Activated T-cell treated with anti-CD3 and anti-CD28 coated beads, Interleukin-2, amount 50 U/mL, for 72 hours (primary cell): ENCODE data around the gene ARL8A. TPM values are rescaled to one million over a fixed set of nuclear protein-coding genes. Genes with fewer than 3 reads are reported as not detected.
"Not testable (repeated sequence)": the region's sequence is repeated elsewhere in the genome, so short reads cannot be mapped to it uniquely, and the experiment has no call there.

Source experiments
- ATAC-seq, 2 donors: fragments of 150-1000 bp; cut with Tn5 transposase; replicated peaks in 1 of 2; 2 replicates each; pipeline ENCODE4 v1.10.0; 2021; ENCODE audit warnings: moderate library complexity in 2 of 2, mild to moderate bottlenecking in 1 of 2
- DNase-seq, 2 donors: peaks; one replicate each; pipeline ENCODE4 v3.0.0; 2021 to 2022; ENCODE audit warnings: mixed read lengths in 1 of 2
- H3K27ac Mint-ChIP-seq: one replicate; pipeline ENCODE4 v1.8.0; 2022; ENCODE audit warnings: mild to moderate bottlenecking, moderate library complexity, mixed read lengths
- H3K27me3 Mint-ChIP-seq: one replicate; pipeline ENCODE4 v1.8.0; 2022; ENCODE audit warnings: low read depth, mixed read lengths
- H3K36me3 Mint-ChIP-seq, 2 donors: one replicate each; pipeline ENCODE4 v1.8.0; 2022; ENCODE audit warnings: mixed read lengths in 2 of 2, mild to moderate bottlenecking in 1 of 2; ENCODE audit not compliant: insufficient read depth in 2 of 2
- H3K4me1 Mint-ChIP-seq: one replicate; pipeline ENCODE4 v1.8.0; 2022; ENCODE audit warnings: low read depth, mixed read lengths
- H3K4me3 Mint-ChIP-seq, 2 donors: one replicate each; pipeline ENCODE4 v1.8.0; 2022; ENCODE audit warnings: mild to moderate bottlenecking in 2 of 2, mixed read lengths in 2 of 2, moderate library complexity in 2 of 2
- H3K9me3 Mint-ChIP-seq, 2 donors: one replicate each; pipeline ENCODE4 v1.8.0; 2022; ENCODE audit warnings: mixed read lengths in 2 of 2
- total RNA-seq, 2 donors: library from RNA; stranded (reverse); gene quantifications; one replicate each; pipeline ENCODE4 v1.2.3, GENCODE V29; 2022

Gene ARL8A
- total RNA-seq, 2 donors from 2014 or later, result 58.1 to 77.1 TPM

DNA sequence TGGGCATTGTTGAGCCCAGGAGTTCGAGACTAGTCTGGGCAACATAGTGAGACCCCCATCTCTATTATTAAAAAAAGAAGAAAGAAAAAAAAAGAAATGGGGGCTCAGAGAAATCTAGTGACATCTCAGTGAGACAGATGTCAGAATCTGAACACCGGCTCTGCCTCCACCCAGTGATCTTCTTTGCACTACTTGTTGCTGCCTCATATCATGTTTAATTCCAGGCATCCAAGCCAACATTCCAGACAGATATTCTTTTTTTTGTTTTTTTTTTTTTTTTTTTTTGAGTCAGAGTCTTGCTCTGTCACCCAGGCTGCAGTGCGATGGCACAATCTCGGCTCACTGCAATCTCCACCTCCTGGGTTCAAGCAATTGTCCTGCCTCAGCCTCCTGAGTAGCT is 5.0 kb upstream of the ARL8A start:
- H3K27ac Mint-ChIP-seq, result no peak overlapping the region
- H3K36me3 Mint-ChIP-seq, result peaks cover 14 to 39% of the 10 kb centered on the region in 2 donors
- no peak overlapping the region for H3K4me3 Mint-ChIP-seq
- H3K27me3 Mint-ChIP-seq, result no peaks in the 10 kb centered on the region
- no peak for ATAC-seq
- H3K9me3 Mint-ChIP-seq, result no peaks in the 10 kb centered on the region
- DNase-seq, result no peak
- peaks cover 32% of the 10 kb centered on the region for H3K4me1 Mint-ChIP-seq

DNA sequence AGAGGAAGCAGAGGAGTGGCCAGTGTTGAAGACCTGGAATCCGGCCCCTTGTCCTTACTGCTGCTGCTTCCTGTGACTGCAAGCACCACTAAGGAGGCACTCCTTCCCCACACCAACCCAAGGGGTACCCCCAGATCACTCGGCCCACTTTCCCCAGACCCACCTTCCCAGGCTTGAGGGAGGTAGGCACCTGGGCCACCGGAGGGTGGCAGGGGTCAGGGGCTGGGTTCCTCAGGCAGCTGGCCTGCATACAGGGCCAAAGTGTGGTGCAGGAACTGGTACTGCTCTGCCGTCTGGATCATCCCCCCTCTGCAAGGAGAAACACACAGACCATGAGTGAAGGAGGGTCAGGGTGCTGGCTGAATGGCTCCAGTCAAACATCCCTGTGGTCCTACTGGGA is 3.9 kb upstream of the ARL8A start:
- Mint-ChIP-seq H3K27me3 (no peaks in the 10 kb centered on the region), H3K27ac (peak overlapping the region; percentile 5), H3K36me3 (peaks cover 15 to 34% of the 10 kb centered on the region in 2 donors), H3K4me1 (peaks cover 32% of the 10 kb centered on the region), H3K9me3 (no peaks in the 10 kb centered on the region), H3K4me3 (no peak overlapping the region)
- DNase-seq (no peak), ATAC-seq (no peak)

DNA sequence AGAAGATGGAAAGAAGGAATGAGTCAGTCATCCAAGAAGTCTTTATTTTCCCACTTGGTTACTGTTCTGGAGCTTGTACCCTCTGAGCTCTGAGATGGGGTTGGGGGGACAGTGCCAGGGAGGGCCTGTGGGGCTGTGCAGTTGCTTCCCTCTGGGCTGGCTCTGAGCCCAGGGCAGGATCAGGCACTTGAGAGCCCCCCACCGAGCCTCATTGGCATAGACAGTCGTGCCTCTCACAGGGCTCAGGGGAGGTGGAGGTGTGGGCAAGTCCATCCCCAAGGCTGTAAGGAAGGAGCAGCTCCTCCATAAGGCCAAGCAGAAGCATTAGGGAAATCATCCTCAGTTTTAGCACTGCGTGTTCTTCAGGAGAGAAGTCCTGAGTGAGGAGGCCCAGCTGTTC is 2.5 kb upstream of the ARL8A start:
- Mint-ChIP-seq H3K27ac (no peak overlapping the region), H3K36me3 (peaks cover 15 to 24% of the 10 kb centered on the region in 2 donors), H3K4me1 (peaks cover 44% of the 10 kb centered on the region), H3K4me3 (no peak overlapping the region), H3K27me3 (no peaks in the 10 kb centered on the region), H3K9me3 (no peaks in the 10 kb centered on the region)
- no peak for DNase-seq
- no peak for ATAC-seq

DNA sequence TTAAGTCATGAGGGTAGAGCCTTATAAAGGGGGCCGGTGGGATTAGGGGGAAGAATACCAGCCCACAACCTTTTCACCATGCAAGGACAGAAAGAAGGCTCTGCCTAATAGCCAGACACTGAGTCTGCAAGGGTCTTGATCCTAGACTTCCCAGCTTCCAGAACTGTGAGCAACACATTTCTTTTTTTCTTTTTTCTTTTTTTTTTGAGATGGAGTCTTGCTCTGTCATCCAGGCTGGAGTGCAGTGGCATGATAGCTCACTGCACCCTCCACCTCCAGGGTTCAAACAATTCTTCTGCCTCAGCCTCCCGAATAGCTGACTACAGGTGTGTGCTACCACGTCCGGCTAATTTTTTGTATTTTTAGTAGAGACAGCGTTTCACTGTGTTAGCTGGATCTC is 1.7 kb upstream of the ARL8A start:
- H3K9me3 Mint-ChIP-seq, result no peaks in the 10 kb centered on the region
- no peak for DNase-seq
- peak overlapping the region in 1 of 2 donors; percentile 47 for H3K4me3 Mint-ChIP-seq

DNA sequence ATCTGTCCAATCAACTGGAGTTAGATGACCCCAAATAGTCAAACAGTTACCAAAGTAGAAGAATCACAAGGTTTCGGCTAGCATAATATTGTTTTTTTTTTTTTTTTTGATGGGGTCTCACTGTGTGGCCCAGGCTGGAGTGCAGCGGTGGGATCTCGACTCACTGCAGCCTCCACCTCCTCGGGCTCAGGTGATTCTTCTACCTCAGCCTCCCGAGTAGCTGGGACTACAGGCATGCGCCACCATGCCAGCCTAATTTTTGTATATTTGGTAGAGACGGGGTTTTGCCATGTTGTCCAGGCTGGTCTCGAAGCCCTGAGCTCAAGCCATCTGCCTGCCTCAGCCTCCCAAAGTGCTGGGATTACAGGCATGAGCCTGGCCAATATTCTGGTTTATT is 1.2 kb upstream of the ARL8A start:
- not testable (repeated sequence) for DNase-seq, H3K9me3 Mint-ChIP-seq, H3K27me3 Mint-ChIP-seq
- Mint-ChIP-seq H3K27ac (peak overlapping the region; percentile 57), H3K36me3 (peaks cover 10 to 14% of the 10 kb centered on the region in 2 donors), H3K4me1 (peaks cover 47% of the 10 kb centered on the region), H3K4me3 (peak overlapping the region; percentile 82 to 84)
- peak in 1 of 2 donors; percentile 16 for ATAC-seq

More for the DNA sequence above, 1.7 kb upstream of the ARL8A start:
- ATAC-seq, result no peak
- Mint-ChIP-seq H3K4me1 (peaks cover 47% of the 10 kb centered on the region), H3K36me3 (peaks cover 15 to 19% of the 10 kb centered on the region in 2 donors), H3K27me3 (no peaks in the 10 kb centered on the region), H3K27ac (no peak overlapping the region)

DNA sequence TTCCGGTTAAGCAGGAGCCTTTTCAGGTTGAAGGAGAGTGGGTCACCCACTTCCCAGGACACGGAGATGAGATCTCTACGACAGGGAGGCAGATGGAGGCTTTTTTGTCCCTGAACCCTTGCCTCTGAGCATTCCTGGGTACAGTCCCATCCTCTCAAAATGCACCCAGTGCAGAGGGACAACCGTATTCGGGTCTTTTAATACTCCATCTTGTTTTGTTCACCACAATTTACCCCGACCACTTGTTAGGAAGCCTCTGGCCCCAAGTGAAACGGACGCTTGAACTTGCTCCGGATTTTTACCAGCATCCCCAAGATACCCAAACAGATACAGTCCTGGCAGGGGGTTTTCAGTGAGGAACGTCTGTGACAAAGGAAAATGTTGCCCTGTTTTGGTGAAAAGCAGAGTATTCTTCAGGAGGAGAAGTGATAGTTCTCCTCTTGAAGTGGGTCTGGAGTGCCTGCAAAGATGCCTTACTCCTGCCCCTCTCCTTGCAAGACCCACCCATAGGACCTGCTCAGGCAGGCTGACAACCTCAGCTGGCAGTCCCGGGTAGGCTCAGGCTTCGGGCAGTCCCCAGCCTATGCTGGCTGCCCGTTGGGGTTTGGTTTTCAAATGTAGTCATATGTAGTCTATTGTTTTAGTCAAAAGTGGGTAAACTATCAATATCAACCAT is 669 bp upstream of the ARL8A start:
- ATAC-seq (peak; percentile 69 to 72), DNase-seq (peak; percentile 70 to 73)
- peak overlapping the region; percentile 57 for H3K27ac Mint-ChIP-seq
- H3K4me1 Mint-ChIP-seq, result peaks cover 45% of the 10 kb centered on the region
- H3K4me3 Mint-ChIP-seq, result peak overlapping the region; percentile 82 to 84
- no peaks in the 10 kb centered on the region for H3K9me3 Mint-ChIP-seq
- no peaks in the 10 kb centered on the region for H3K27me3 Mint-ChIP-seq
- H3K36me3 Mint-ChIP-seq, result peaks cover 7 to 9% of the 10 kb centered on the region in 2 donors

DNA sequence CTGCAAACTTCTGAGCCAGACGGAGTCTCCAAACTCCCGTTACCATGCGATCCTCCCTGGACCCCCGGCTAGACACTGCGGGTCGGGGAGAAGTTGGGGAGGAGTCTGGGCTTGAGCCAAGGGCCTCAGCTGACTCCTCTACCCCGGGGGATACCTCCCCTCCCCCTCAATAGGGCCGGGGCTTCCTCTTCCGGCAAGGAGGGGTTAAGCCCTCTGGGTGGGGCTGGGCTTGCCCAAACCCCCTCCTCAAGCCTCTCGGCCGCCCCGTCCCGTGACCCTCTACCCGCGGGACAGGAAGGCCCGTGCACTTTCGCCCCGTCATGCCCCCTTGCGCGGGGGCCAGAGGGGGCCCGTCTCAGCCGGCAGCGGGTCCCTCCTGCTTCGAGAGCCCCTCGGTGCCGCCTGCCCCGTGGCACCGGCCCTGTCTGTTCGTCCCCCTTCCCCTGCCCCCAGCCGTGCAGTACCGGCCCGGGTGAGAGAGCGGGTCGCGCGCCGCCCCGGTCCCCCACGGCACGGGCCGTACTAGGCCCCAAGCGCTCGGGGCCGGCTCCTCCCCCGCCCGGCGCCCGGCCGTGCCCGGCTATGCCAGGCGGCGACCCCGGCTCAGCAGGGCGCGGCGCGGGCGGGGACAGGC is 652 bp downstream of the ARL8A start:
- ATAC-seq (peak; percentile 52 to 58), DNase-seq (peak; percentile 54 to 61)
- H3K9me3 Mint-ChIP-seq, result no peaks in the 10 kb centered on the region
- peaks cover 45% of the 10 kb centered on the region for H3K4me1 Mint-ChIP-seq
- H3K36me3 Mint-ChIP-seq, result peaks cover 2 to 6% of the 10 kb centered on the region in 2 donors
- peak overlapping the region; percentile 91 for H3K27ac Mint-ChIP-seq
- H3K4me3 Mint-ChIP-seq, result peak overlapping the region; percentile 85 to 99
- no peaks in the 10 kb centered on the region for H3K27me3 Mint-ChIP-seq

DNA sequence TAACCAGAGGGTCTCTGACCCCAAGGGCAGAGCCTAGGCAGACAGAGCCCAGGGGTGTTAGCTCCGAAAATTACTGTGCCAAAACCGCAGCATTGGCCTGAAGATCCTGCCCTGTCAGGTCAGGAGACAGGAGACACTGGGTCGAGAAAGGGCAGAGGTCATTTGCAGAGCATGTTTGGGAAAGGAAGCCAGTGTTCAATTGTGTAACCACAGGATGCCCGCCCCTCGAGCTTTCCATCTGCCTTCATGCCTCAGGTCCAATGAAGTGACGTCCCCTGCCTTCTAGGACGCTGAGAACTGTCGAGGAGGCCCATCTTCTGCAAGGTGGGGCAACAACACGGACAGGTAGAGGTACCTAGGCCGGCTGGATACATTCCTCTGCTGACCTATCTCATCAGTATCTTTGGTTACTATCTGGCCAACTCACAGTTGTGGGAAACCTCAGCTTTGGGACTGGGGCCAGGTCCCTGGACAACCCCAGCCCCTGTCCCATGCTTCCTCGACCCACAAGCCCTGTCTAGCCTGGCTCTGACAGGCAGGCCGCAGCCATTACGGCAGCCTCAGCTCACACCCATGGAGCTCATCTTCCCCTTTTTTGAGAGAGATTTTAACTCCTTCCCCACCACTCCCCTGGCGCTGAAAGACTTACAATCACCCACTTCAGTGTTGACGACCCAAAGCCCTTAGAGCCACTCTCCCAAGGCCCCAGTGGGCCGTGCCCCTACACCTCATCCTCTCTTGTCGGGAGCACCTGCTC is 1.3 kb downstream of the ARL8A start:
- no peaks in the 10 kb centered on the region for H3K27me3 Mint-ChIP-seq
- no peaks in the 10 kb centered on the region for H3K9me3 Mint-ChIP-seq
- DNase-seq (peak in 1 of 2 donors; percentile 20), ATAC-seq (peak; percentile 4 to 6)
- H3K4me1 Mint-ChIP-seq, result peaks cover 45% of the 10 kb centered on the region
- peak overlapping the region; percentile 91 for H3K27ac Mint-ChIP-seq
- H3K36me3 Mint-ChIP-seq, result peaks cover 0 to 6% of the 10 kb centered on the region in 2 donors
- H3K4me3 Mint-ChIP-seq, result peak overlapping the region; percentile 85 to 99

DNA sequence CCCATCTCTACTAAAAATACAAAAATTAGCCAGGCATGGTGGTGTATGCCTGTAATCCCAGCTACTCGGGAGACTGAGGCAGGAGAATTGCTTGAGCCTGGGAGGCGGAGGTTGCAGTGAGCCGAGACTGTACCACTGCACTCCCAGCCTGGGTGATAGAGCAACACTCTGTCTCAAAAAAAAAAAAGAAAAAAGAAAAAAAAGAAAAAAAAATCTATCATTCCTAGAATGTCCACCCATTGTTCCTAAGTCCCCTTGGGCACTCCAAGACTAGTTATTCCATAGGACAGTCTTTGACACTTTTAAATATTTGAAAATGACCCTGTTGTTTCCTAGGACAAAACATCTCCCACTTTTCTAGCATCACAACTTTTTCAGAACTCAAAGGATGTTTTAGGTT is 3.1 kb downstream of the ARL8A start:
- ATAC-seq, DNase-seq, H3K4me3 Mint-ChIP-seq, H3K27me3 Mint-ChIP-seq, H3K27ac Mint-ChIP-seq, H3K9me3 Mint-ChIP-seq, H3K36me3 Mint-ChIP-seq: not testable (repeated sequence)
- H3K4me1 Mint-ChIP-seq, result peaks cover 39% of the 10 kb centered on the region

DNA sequence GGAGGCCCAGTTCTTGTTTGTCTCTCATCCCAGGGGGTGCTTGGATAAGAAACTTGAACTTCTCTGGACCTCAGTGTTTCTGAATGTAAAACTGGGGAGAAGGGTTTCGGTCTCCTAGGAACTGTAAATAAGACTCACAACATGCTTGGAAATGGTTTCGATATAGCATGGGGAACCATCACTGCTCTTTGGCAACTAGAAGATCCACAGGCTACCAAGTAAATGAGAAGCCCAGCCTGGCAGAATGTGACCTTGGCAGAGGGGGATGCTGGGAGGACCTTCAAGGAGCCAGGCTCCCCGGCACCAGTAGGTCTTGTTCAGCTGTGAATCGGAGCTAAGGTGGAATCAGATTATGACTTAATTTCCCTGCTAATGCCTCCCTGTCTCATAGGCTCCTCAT is 3.7 kb downstream of the ARL8A start:
- DNase-seq, result no peak
- Mint-ChIP-seq H3K27ac (no peak overlapping the region), H3K9me3 (no peaks in the 10 kb centered on the region), H3K36me3 (peaks cover 0 to 3% of the 10 kb centered on the region in 2 donors), H3K27me3 (no peaks in the 10 kb centered on the region), H3K4me3 (no peak overlapping the region), H3K4me1 (peaks cover 39% of the 10 kb centered on the region)
- no peak for ATAC-seq

DNA sequence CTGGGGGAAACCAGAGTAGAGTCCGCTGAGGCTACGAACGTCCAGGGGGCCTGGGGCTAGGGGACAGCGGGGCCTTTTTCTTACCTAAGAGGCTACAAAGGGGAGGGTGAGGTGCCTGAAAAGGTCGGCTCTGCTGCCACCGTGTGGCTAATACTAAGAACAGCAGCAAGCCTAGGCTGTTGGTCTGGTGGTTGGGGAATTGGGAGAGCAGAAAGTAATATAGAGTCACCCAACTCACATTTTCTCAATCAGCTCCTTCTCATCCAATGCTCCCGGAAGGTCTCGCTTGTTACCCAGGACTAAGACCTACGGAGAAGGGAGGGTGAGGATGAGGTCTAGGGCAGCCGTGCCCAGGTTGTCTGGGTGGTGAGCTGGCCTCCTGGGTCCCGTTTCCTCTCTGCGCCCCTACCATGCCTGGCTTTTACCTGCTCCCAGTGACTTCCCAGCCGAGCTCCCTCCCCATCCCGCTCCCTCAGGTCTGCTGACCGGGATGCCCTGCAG is 9.3 kb downstream of the ARL8A start:
- H3K36me3 Mint-ChIP-seq, result peaks cover 0 to 2% of the 10 kb centered on the region in 2 donors
- no peaks in the 10 kb centered on the region for H3K27me3 Mint-ChIP-seq
- H3K27ac Mint-ChIP-seq, result no peak overlapping the region
- H3K4me1 Mint-ChIP-seq, result no peaks in the 10 kb centered on the region
- no peaks in the 10 kb centered on the region for H3K9me3 Mint-ChIP-seq
- H3K4me3 Mint-ChIP-seq, result no peak overlapping the region
- ATAC-seq (peak; percentile 74 to 80), DNase-seq (peak; percentile 41 to 49)

DNA sequence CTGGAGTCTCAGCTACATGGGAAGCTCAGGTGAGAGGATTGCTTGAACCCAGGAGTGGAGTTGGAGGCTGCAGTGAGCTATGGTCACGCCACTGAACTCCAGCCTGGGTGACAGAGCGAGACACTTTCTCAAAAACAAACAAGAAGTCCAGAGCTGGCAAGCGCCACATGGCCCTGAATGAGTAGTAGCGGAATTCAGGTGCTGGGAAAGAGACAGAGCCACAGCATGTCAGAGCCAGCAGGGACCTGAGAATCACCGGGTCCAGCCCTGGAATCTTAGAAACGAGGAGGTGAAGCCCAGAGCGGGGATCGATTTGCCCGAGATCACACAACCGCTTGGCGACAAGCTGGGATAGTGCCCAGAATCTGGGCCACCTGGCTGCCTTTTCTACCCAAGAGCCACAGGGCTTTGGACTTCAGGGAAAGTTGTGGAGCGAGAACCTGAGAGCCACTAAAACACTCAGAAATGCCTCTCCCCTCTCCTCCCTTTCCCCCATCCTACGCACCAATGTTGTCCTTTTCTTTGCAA is 9.8 kb downstream of the ARL8A start:
- no peak for DNase-seq
- Mint-ChIP-seq H3K4me3 (no peak overlapping the region), H3K9me3 (no peaks in the 10 kb centered on the region), H3K4me1 (no peaks in the 10 kb centered on the region), H3K27me3 (no peaks in the 10 kb centered on the region), H3K27ac (no peak overlapping the region), H3K36me3 (peaks cover 0 to 2% of the 10 kb centered on the region in 2 donors)
- ATAC-seq, result peak in 1 of 2 donors; percentile 22

DNA sequence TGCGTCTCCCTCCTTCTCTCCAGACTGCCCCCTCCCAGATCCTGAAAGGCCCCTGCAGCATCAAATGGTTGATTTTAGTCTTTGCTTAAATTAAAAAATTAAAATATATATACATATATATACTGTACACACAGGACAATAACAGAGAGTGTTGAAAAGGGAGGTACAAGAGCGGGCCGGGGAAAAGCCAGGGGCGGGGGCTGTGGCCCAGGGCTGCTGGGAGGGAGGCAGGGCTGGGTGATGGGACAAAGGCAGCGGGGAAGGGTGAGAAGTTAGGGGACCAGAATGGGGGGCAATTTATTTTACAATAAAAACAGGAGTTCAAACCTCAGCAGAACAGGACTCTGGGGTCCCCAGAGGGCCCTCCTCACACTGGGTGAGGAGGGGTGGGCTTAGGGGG is 10.5 kb downstream of the ARL8A start:
- Mint-ChIP-seq H3K4me1 (no peaks in the 10 kb centered on the region), H3K9me3 (no peaks in the 10 kb centered on the region), H3K27ac (no peak overlapping the region), H3K36me3 (peaks cover 0 to 2% of the 10 kb centered on the region in 2 donors), H3K4me3 (no peak overlapping the region), H3K27me3 (no peaks in the 10 kb centered on the region)
- ATAC-seq (no peak), DNase-seq (no peak)
